WTC11 (cell line): ENCODE results near the gene STK32A.

Source experiments
- ATF1 ChIP-seq: sonication (generic); formaldehyde crosslinking; IDR thresholded peaks from 2 replicates; pipeline ENCODE4 v1.8.1; 2023; ENCODE audit warnings: mild to moderate bottlenecking, moderate library complexity, missing genetic modification reagents
- ATF3 ChIP-seq: sonication (generic); formaldehyde crosslinking; conservative IDR thresholded peaks from 2 replicates; pipeline ENCODE4 v1.8.1; 2022; ENCODE audit warnings: mild to moderate bottlenecking, missing genetic modification reagents
- MAX ChIP-seq: sonication (generic); formaldehyde crosslinking; IDR thresholded peaks from 2 replicates; pipeline ENCODE4 v1.8.0; 2022; ENCODE audit warnings: mild to moderate bottlenecking, missing genetic modification reagents
- NFYB ChIP-seq: sonication (generic); formaldehyde crosslinking; conservative IDR thresholded peaks from 2 replicates; pipeline ENCODE4 v1.8.0; 2022; ENCODE audit warnings: low read depth, missing genetic modification reagents
- ZNF121 ChIP-seq: sonication (generic); formaldehyde crosslinking; IDR thresholded peaks from 2 replicates; pipeline ENCODE4 v1.8.0; 2023; ENCODE audit warnings: missing genetic modification reagents
- TF ChIP-seq, protein P1 (sequence below): fragments of 200-600 bp; IDR thresholded peaks from 2 replicates; pipeline ENCODE4 v1.8.0; 2022; ENCODE audit warnings: antibody characterized with exemption

DNA sequence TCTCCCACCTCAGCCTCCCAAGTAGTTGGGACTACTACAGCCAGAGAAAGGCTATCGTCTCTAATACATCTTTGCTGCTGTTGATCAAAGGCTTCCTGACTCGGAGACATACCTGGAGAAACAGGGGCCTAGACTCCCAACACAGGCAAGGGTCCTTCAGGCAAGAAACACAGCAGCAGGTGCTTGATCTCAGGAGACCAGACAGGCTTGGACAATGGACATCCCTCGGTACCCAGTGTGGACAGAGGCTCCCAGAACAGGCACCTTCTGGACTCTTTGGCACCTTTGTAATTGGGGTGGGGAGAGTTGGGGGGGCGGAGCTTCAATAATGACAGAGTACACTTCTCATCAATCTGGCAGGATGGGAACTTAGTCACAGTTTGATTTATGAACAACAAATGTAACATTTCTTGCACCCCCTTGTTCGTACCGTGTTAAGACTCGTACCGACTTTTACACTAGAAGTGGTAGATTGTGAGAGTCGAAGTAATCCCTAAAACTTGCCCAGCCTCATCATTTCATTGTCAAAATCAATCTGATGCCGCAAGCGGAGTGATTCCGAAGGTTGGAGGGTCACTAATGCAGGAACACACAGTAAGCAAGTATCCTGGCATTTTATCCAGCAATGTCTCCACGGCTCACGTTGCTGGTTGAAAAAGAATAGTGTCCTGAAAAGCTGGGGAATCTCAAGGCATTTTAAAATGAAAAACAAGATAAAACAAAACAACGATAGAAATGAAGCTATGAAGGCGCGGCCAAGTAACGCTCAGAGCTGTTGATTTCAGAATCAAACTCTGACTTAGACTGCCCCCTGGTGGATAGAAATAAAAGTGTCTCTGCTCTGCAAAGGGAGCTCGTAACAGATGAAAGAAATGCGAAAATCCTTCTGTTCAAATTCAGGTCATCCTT lies 46.4 kb upstream of the STK32A start:
- TF ChIP-seq, protein P1, sequence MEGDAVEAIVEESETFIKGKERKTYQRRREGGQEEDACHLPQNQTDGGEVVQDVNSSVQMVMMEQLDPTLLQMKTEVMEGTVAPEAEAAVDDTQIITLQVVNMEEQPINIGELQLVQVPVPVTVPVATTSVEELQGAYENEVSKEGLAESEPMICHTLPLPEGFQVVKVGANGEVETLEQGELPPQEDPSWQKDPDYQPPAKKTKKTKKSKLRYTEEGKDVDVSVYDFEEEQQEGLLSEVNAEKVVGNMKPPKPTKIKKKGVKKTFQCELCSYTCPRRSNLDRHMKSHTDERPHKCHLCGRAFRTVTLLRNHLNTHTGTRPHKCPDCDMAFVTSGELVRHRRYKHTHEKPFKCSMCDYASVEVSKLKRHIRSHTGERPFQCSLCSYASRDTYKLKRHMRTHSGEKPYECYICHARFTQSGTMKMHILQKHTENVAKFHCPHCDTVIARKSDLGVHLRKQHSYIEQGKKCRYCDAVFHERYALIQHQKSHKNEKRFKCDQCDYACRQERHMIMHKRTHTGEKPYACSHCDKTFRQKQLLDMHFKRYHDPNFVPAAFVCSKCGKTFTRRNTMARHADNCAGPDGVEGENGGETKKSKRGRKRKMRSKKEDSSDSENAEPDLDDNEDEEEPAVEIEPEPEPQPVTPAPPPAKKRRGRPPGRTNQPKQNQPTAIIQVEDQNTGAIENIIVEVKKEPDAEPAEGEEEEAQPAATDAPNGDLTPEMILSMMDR: peak; percentile 87
- TF ChIP-seq MAX (CRISPR knock-in tag) (no peak), ZNF121 (no peak), ATF1 (no peak), NFYB (CRISPR knock-in tag) (no peak), ATF3 (CRISPR knock-in tag) (no peak)
